Stimulated activated CD4-positive, alpha-beta T cell treated with anti-CD3 and anti-CD28 coated beads, Interleukin-1b, Interleukin-23, amount 100 ng/mL, for 24 hours (primary cell): ENCODE results near the gene SIRPD.
"Not testable (repeated sequence)": the region's sequence is repeated elsewhere in the genome, so short reads cannot be mapped to it uniquely, and the experiment has no call there.

Source experiments
- DNase-seq, 4 experiments: peaks; one replicate each; pipeline ENCODE4 v3.0.0-alpha.2; 2020; ENCODE audit warnings: low read depth in 4 of 4, low spot score in 1 of 4

SIRPD gene

GRCh38 chr20:1497371-1497770, 60.1 kb downstream of the SIRPD start:
- DNase-seq, result not testable (repeated sequence)

GRCh38 chr20:1496930-1497329, 60.6 kb downstream of the SIRPD start:
- no peak for DNase-seq

- no peak for DNase-seq
Observed at GRCh38 chr20:1494436-1494835, 63.1 kb downstream of the SIRPD start.

GRCh38 chr20:1493536-1493935, 64.0 kb downstream of the SIRPD start:
- no peak for DNase-seq

- no peak for DNase-seq
Observed at GRCh38 chr20:1491860-1492642, 65.5 kb downstream of the SIRPD start.

- no peak for DNase-seq
Observed at GRCh38 chr20:1491281-1491840, 66.1 kb downstream of the SIRPD start, which contains the start of gene SIRPB2. Gene SIRPB2, minus strand, starts transcription at chr20:1491420. Its CDS starts 61 bp downstream, at chr20:1491359.

GRCh38 chr20:1490643-1491195, 66.8 kb downstream of the SIRPD start:
- no peak for DNase-seq

- DNase-seq, result no peak
Observed at GRCh38 chr20:1489764-1490436, 67.6 kb downstream of the SIRPD start.

GRCh38 chr20:1489325-1489724, 68.2 kb downstream of the SIRPD start:
- no peak for DNase-seq

GRCh38 chr20:1486566-1486965, 70.9 kb downstream of the SIRPD start:
- no peak for DNase-seq

GRCh38 chr20:1484438-1485116, 72.9 kb downstream of the SIRPD start:
- no peak for DNase-seq
